GM21825 (cell line): ENCODE data around the gene PRKCE.

Experiments used
- ATAC-seq: cut with Tn5 transposase; IDR thresholded peaks from one replicate; pipeline ENCODE4 v1.9.1; 2021; ENCODE audit warnings: mild to moderate bottlenecking, moderate library complexity; ENCODE audit not compliant: unreplicated experiment

Gene PRKCE

GRCh38 chr2:45979065-45979464 is 327.6 kb downstream of the PRKCE start:
- ATAC-seq: no peak

- ATAC-seq: no peak
These were observed 328.8 kb downstream of the PRKCE start for GRCh38 chr2:45980161-45980865.

- no peak for ATAC-seq
These were observed 330.0 kb downstream of the PRKCE start for GRCh38 chr2:45981384-45981930.

- no peak for ATAC-seq
These were observed 330.6 kb downstream of the PRKCE start for GRCh38 chr2:45982096-45982495.

GRCh38 chr2:45983213-45983612 is 331.7 kb downstream of the PRKCE start:
- ATAC-seq: no peak

GRCh38 chr2:45984366-45984765 is 332.9 kb downstream of the PRKCE start:
- no peak for ATAC-seq

- ATAC-seq: no peak
These were observed 333.5 kb downstream of the PRKCE start for GRCh38 chr2:45984896-45985473.

GRCh38 chr2:45986509-45986908 is 335.0 kb downstream of the PRKCE start:
- no peak for ATAC-seq

- ATAC-seq: no peak
These were observed 336.4 kb downstream of the PRKCE start for GRCh38 chr2:45987856-45988255.

GRCh38 chr2:45988879-45989278 is 337.4 kb downstream of the PRKCE start:
- ATAC-seq: no peak

- ATAC-seq: no peak
These were observed 338.7 kb downstream of the PRKCE start for GRCh38 chr2:45990131-45990530.

- no peak for ATAC-seq
These were observed 340.7 kb downstream of the PRKCE start for GRCh38 chr2:45992021-45992740.

- no peak for ATAC-seq
These were observed 341.4 kb downstream of the PRKCE start for GRCh38 chr2:45992741-45993475.

GRCh38 chr2:45993476-45993991 is 342.1 kb downstream of the PRKCE start:
- ATAC-seq: no peak

- no peak for ATAC-seq
These were observed 342.6 kb downstream of the PRKCE start for GRCh38 chr2:45994060-45994459.

GRCh38 chr2:46000660-46001059 is 349.2 kb downstream of the PRKCE start:
- ATAC-seq: no peak

GRCh38 chr2:46001290-46001689 is 349.8 kb downstream of the PRKCE start:
- no peak for ATAC-seq

GRCh38 chr2:46001741-46002506 is 350.4 kb downstream of the PRKCE start:
- no peak for ATAC-seq

GRCh38 chr2:46002507-46002883 is 351.0 kb downstream of the PRKCE start:
- no peak for ATAC-seq

GRCh38 chr2:46002947-46003346 is 351.5 kb downstream of the PRKCE start:
- no peak for ATAC-seq
